Endothelial cell of umbilical vein (primary cell): Measurements from ENCODE around the gene TNFAIP8. TPM values are rescaled to one million over a fixed set of nuclear protein-coding genes. Genes with fewer than 3 reads are reported as not detected.

Experiments used
- BruUV-seq: library from RNA; stranded (reverse); fragments of 400-500 nt; replicated peaks from 2 replicates; lab custom pipeline; 2021; lab: Mats Ljungman, UMichigan
- CTCF ChIA-PET: fragments of 300-600, 350-600 bp; sonication (Branson Sonifier 250); formaldehyde crosslinking; loops from one replicate; lab custom pipeline; 2021; ENCODE audit warnings: antibody characterized with exemption, inconsistent platforms; lab: Charles Lee
- POLR2A ChIA-PET: fragments of 300-600, 350-600 bp; sonication (Branson Sonifier 250); formaldehyde crosslinking; loops from one replicate; lab custom pipeline; 2021; ENCODE audit warnings: antibody characterized with exemption, inconsistent platforms; lab: Charles Lee
- DNase-seq: peaks from one replicate; pipeline ENCODE4 v3.0.0-alpha.2; 2011; ENCODE audit warnings: low read depth, low spot score
- FAIRE-seq: peaks from 2 replicates; lab custom pipeline; 2011; peaks lifted over from hg19 to GRCh38; lab: Jason Lieb, UNC
- H2AFZ ChIP-seq: 2 replicates; pipeline ENCODE4 v1.6.0; 2012; ENCODE audit warnings: low read depth, low read length, control low read depth, inconsistent platforms
- H3K27ac ChIP-seq: 2 replicates; pipeline ENCODE4 v1.5.1; 2011; ENCODE audit warnings: low read depth, mild to moderate bottlenecking, control low read depth, low read length, moderate library complexity; ENCODE audit not compliant: insufficient read depth
- H3K27me3 ChIP-seq, 2 experiments: 2 replicates each; pipeline versions ENCODE4 v1.6.0 to v1.6.1; 2011; ENCODE audit warnings: low read length in 2 of 2, mixed read lengths in 1 of 2; ENCODE audit not compliant: control insufficient read depth in 2 of 2, insufficient read depth in 2 of 2
- H3K36me3 ChIP-seq, 2 experiments: 2 replicates in 1 of 2; 3 replicates in 1 of 2; pipeline ENCODE4 v1.5.1; 2011; ENCODE audit warnings: low read length in 2 of 2, mild to moderate bottlenecking in 1 of 2, moderate library complexity in 1 of 2; ENCODE audit not compliant: control insufficient read depth in 2 of 2, insufficient read depth in 2 of 2; ENCODE audit errors: extremely low read depth in 1 of 2
- H3K4me1 ChIP-seq: 3 replicates; pipeline ENCODE4 v1.5.1; 2011; ENCODE audit warnings: mild to moderate bottlenecking, low read length; ENCODE audit not compliant: control insufficient read depth, insufficient read depth; ENCODE audit errors: extremely low read depth
- H3K4me2 ChIP-seq: 2 replicates; pipeline ENCODE4 v1.6.1; 2011; ENCODE audit warnings: low read length, control low read depth, mixed read lengths; ENCODE audit not compliant: insufficient read depth
- H3K4me3 ChIP-seq, 3 experiments: fragments of 200-600 bp in 1 of 3; sonication (generic), shearing (Covaris generic) in 1 of 3; replicated peaks in 1 of 3; 2 replicates each; pipeline ENCODE4 v1.5.1; 2011 to 2016; ENCODE audit warnings: control low read depth in 3 of 3, low read length in 3 of 3, mild to moderate bottlenecking in 2 of 3, inconsistent platforms in 1 of 3, low read depth in 1 of 3, moderate library complexity in 1 of 3; ENCODE audit not compliant: insufficient read depth in 1 of 3
- H3K79me2 ChIP-seq: 2 replicates; pipeline ENCODE4 v1.6.0; 2012; ENCODE audit warnings: low read length, inconsistent platforms; ENCODE audit not compliant: control insufficient read depth, insufficient read depth
- H3K9ac ChIP-seq: replicated peaks from 2 replicates; pipeline ENCODE3; 2011; ENCODE audit warnings: low read length, control low read depth; ENCODE audit not compliant: insufficient read depth; ENCODE audit errors: extremely low read depth
- H3K9me1 ChIP-seq: replicated peaks from 3 replicates; pipeline ENCODE4 v1.6.0; 2011; ENCODE audit warnings: mild to moderate bottlenecking, low read length; ENCODE audit not compliant: control insufficient read depth, insufficient read depth; ENCODE audit errors: extremely low read depth
- H3K9me3 ChIP-seq: replicated peaks from 2 replicates; pipeline ENCODE4 v1.5.1; 2012; ENCODE audit warnings: low read length, inconsistent platforms; ENCODE audit not compliant: control insufficient read depth, insufficient read depth
- H4K20me1 ChIP-seq: replicated peaks from 2 replicates; pipeline ENCODE3; 2011; ENCODE audit warnings: mild to moderate bottlenecking, low read length; ENCODE audit not compliant: control insufficient read depth, insufficient read depth; ENCODE audit errors: extremely low read depth
- EZH2 ChIP-seq: IDR thresholded peaks from 2 replicates; pipeline ENCODE4 v1.6.1; 2012; ENCODE audit warnings: borderline replicate concordance, low read depth, mild to moderate bottlenecking, moderate library complexity, low read length, inconsistent platforms; ENCODE audit not compliant: severe bottlenecking
- GATA2 ChIP-seq: IDR thresholded peaks from 2 replicates; pipeline ENCODE4 v1.7.0; 2011; ENCODE audit warnings: low read depth, mild to moderate bottlenecking, moderate library complexity, mixed read lengths, low read length; ENCODE audit not compliant: insufficient read length, insufficient read depth
- JUN ChIP-seq: IDR thresholded peaks from 2 replicates; pipeline ENCODE4 v1.6.1; 2011; ENCODE audit warnings: borderline replicate concordance, low read depth; ENCODE audit not compliant: insufficient read length, insufficient read depth
- MYC ChIP-seq: IDR thresholded peaks from one replicate; pipeline ENCODE4 v1.6.1; 2011; ENCODE audit warnings: mild to moderate bottlenecking, low read depth, low read length
- POLR2AphosphoS5 ChIP-seq: IDR thresholded peaks from 2 replicates; pipeline ENCODE4 v1.6.1; 2012; ENCODE audit warnings: low read depth, mild to moderate bottlenecking, control low read depth, low read length, moderate library complexity; ENCODE audit not compliant: insufficient read depth
- dilution Hi-C: fragments of 300-500 bp; cut with MboI; formaldehyde crosslinking; loops from one replicate; pipeline ENCODE4 v1.15.0; 2019; ENCODE audit warnings: low sequenced_read_pairs; ENCODE audit not compliant: extremely low pct_ligation_motif_present
- intact Hi-C: fragments of 100-400 bp; cut with micrococcal nuclease; formaldehyde crosslinking; loops from one replicate; pipeline ENCODE4 v1.10.0; 2022
- polyA plus RNA-seq, 4 experiments: library from polyadenylated mRNA; depleted of rRNA in 3 of 4; stranded (reverse) in 3 of 4; unstranded in 1 of 4; fragments of >200 nt; gene quantifications; 2 replicates each; pipeline versions ENCODE4 v1.2.1 to v1.2.3, GENCODE V29; 2011 to 2012; ENCODE audit warnings: missing spikeins in 1 of 4
- total RNA-seq: library from RNA; stranded (reverse); gene quantifications from 2 replicates; pipeline ENCODE4 v1.2.3, GENCODE V29; 2021
- TF ChIP-seq, protein P1 (sequence below): IDR thresholded peaks from 2 replicates; pipeline ENCODE4 v1.6.1; 2011; ENCODE audit not compliant: insufficient read depth, insufficient read length

The TNFAIP8 gene
- total and polyA plus RNA-seq, 2 donors (not counting 3 experiments of a cell fraction or from before 2014, with no cell fraction given) = 4.7 to 7.4 TPM

GRCh38 chr5:119357808-119358529, 2.1 kb downstream of the TNFAIP8 start:
- ChIA-PET CTCF (interaction anchor here (2.7 to 3.0 kb wide), 2 partner anchors 55 to 370 kb away, joined by 9 to 22 read pairs; partner anchors contain the start of gene DTWD2), POLR2A (no interaction called here)
- TF ChIP-seq EZH2 (no peak), GATA2 (no peak), JUN (no peak)
- Histone ChIP-seq H3K27ac (no peak overlapping the region), H3K36me3 (no peaks in the 10 kb centered on the region), H3K4me1 (peaks cover 11% of the 10 kb centered on the region), H3K27me3 (peaks cover 0 to 1% of the 10 kb centered on the region in 2 experiments), H3K79me2 (no peaks in the 10 kb centered on the region), H3K9me3 (no peaks in the 10 kb centered on the region), H4K20me1 (no peaks in the 10 kb centered on the region), H3K4me3 (no peak overlapping the region), H2AFZ (no peak overlapping the region), H3K9me1 (no peaks in the 10 kb centered on the region), H3K9ac (no peak overlapping the region), H3K4me2 (no peak overlapping the region)
- intact Hi-C loops = no loop called here
- FAIRE-seq = no peak
- BruUV-seq = no TSS peak
- dilution Hi-C loops = no loop called here
- DNase-seq = no peak

GRCh38 chr5:119358530-119358900, 2.7 kb downstream of the TNFAIP8 start:
- peaks cover 11% of the 10 kb centered on the region for H3K4me1 ChIP-seq
- DNase-seq (no peak), FAIRE-seq (no peak)
- dilution Hi-C loops (no loop called here), intact Hi-C loops (no loop called here)
- no peak overlapping the region for H3K4me3 ChIP-seq
- ChIA-PET CTCF (interaction anchor here (1.3 to 2.7 kb wide), 2 partner anchors 24 to 370 kb away, joined by 5 to 9 read pairs; partner anchors contain the start of gene DTWD2), POLR2A (no interaction called here)
- H4K20me1 ChIP-seq = no peaks in the 10 kb centered on the region
- TF ChIP-seq, protein P1, sequence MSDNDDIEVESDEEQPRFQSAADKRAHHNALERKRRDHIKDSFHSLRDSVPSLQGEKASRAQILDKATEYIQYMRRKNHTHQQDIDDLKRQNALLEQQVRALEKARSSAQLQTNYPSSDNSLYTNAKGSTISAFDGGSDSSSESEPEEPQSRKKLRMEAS = no peak
- no peak for TF ChIP-seq POLR2AphosphoS5
- TF ChIP-seq GATA2 = no peak
- no peak for TF ChIP-seq JUN
- no peak for TF ChIP-seq MYC
- H3K9ac ChIP-seq = no peak overlapping the region
- peaks cover 0 to 1% of the 10 kb centered on the region in 2 experiments for H3K27me3 ChIP-seq
- no peaks in the 10 kb centered on the region for H3K36me3 ChIP-seq
- H2AFZ ChIP-seq = no peak overlapping the region
- BruUV-seq = no TSS peak
- H3K27ac ChIP-seq = no peak overlapping the region
- H3K9me3 ChIP-seq = no peaks in the 10 kb centered on the region
- no peaks in the 10 kb centered on the region for H3K9me1 ChIP-seq
- H3K79me2 ChIP-seq = no peaks in the 10 kb centered on the region
- H3K4me2 ChIP-seq = no peak overlapping the region
